GM23248 (cell line): Measurements from ENCODE around the gene ABHD14A. TPM values are rescaled to one million over a fixed set of nuclear protein-coding genes. Genes with fewer than 3 reads are reported as not detected.

Experiments used
- DNase-seq: peaks from one replicate; pipeline ENCODE4 v3.0.0-alpha.2; 2015
- H2AFZ ChIP-seq: fragments of 200-600 bp; sonication (generic); 2 replicates; pipeline ENCODE4 v1.6.1; 2016; ENCODE audit warnings: antibody characterized with exemption
- H3F3A ChIP-seq: fragments of 200-600 bp; sonication (generic); 2 replicates; pipeline ENCODE4 v1.6.1; 2016; ENCODE audit warnings: mild to moderate bottlenecking, antibody characterized with exemption, mixed run types; ENCODE audit not compliant: insufficient read depth
- H3K27ac ChIP-seq: fragments of 200-600 bp; sonication (generic); 2 replicates; pipeline ENCODE4 v1.5.1; 2016; ENCODE audit warnings: mild to moderate bottlenecking
- H3K27me3 ChIP-seq: fragments of 200-600 bp; sonication (generic); replicated peaks from 2 replicates; pipeline ENCODE4 v1.6.1; 2016; ENCODE audit warnings: mild to moderate bottlenecking; ENCODE audit not compliant: insufficient read depth
- H3K36me3 ChIP-seq: fragments of 200-600 bp; sonication (generic); 2 replicates; pipeline ENCODE4 v1.6.1; 2016; ENCODE audit warnings: low read depth, mild to moderate bottlenecking
- H3K4me1 ChIP-seq: fragments of 200-600 bp; sonication (generic); 2 replicates; pipeline ENCODE4 v1.6.1; 2016; ENCODE audit warnings: mild to moderate bottlenecking; ENCODE audit not compliant: insufficient read depth
- H3K4me2 ChIP-seq: fragments of 200-600 bp; sonication (generic); one replicate; pipeline ENCODE4 v1.6.1; 2016; ENCODE audit warnings: mild to moderate bottlenecking; ENCODE audit not compliant: unreplicated experiment
- H3K4me3 ChIP-seq: fragments of 200-600 bp; sonication (generic); 2 replicates; pipeline ENCODE4 v1.5.1; 2016; ENCODE audit warnings: mild to moderate bottlenecking
- H3K79me2 ChIP-seq: fragments of 200-600 bp; sonication (generic); 2 replicates; pipeline ENCODE4 v1.6.1; 2016; ENCODE audit warnings: mild to moderate bottlenecking; ENCODE audit not compliant: insufficient read depth
- H3K9ac ChIP-seq: fragments of 200-600 bp; sonication (generic); 2 replicates; pipeline ENCODE4 v1.6.1; 2016; ENCODE audit warnings: mild to moderate bottlenecking
- H3K9me2 ChIP-seq: fragments of 200-600 bp; sonication (generic); 2 replicates; pipeline ENCODE4 v1.6.1; 2016; ENCODE audit warnings: mixed run types, mild to moderate bottlenecking, moderate library complexity; ENCODE audit not compliant: insufficient read depth
- H3K9me3 ChIP-seq: fragments of 200-600 bp; sonication (generic); one replicate; pipeline ENCODE4 v1.6.1; 2017; ENCODE audit warnings: low read depth
- H4K20me1 ChIP-seq: fragments of 200-600 bp; sonication (generic); 2 replicates; pipeline ENCODE4 v1.6.0; 2016; ENCODE audit not compliant: insufficient read depth
- EZH2 ChIP-seq: fragments of 200-600 bp; sonication (generic); IDR thresholded peaks from 2 replicates; pipeline ENCODE4 v1.6.1; 2018; ENCODE audit warnings: antibody characterized with exemption, mild to moderate bottlenecking; ENCODE audit not compliant: insufficient read depth, poor library complexity, severe bottlenecking
- EZH2phosphoT487 ChIP-seq: fragments of 200-600 bp; sonication (generic); IDR thresholded peaks from 2 replicates; pipeline ENCODE4 v1.6.1; 2018; ENCODE audit warnings: antibody characterized with exemption, moderate library complexity, mild to moderate bottlenecking, low read depth; ENCODE audit not compliant: insufficient read depth
- WGBS, 2 experiments: methylation state at CpG; one replicate each; pipeline ENCODE4 v1.1.6; 2015 to 2017; ENCODE audit warnings: low lambda C conversion rate in 2 of 2, low coverage in 1 of 2; ENCODE audit errors: missing lambda C conversion rate in 2 of 2; 5-methylcytosine and 5-hydroxymethylcytosine counted together
- in situ Hi-C: fragments of 300-500 bp; cut with MboI; formaldehyde crosslinking; loops from 2 replicates; pipeline ENCODE4 v1.15.0; 2020
- polyA plus RNA-seq: library from polyadenylated mRNA; unstranded; fragments of >200 nt; fragmentation: Nextera tagmentation; extraction: Ambion mirVana; gene quantifications from 2 replicates; pipeline ENCODE4 v1.2.1, GENCODE V29; 2016
- small RNA-seq: library from RNA; depleted of rRNA; stranded (forward); fragments of <200 nt; gene quantifications from one replicate; pipeline ENCODE3, GENCODE V24; 2014; ENCODE audit warnings: low read depth, low replicate concordance
- total RNA-seq: library from RNA; depleted of rRNA; stranded (reverse); fragments of >200 nt; shearing (Covaris generic); gene quantifications from 2 replicates; pipeline ENCODE4 v1.2.3, GENCODE V29; 2014; rRNA removed

Gene ABHD14A
- total and polyA plus RNA-seq, 2 experiments from 2014 or later: 35.5 to 37.9 TPM

GRCh38 chr3:52026041-52026440, 51.2 kb downstream of the ABHD14A start:
- H2AFZ ChIP-seq: no peak overlapping the region
- H3K36me3 ChIP-seq: no peaks in the 10 kb centered on the region
- no peak overlapping the region for H3K4me3 ChIP-seq
- in situ Hi-C loops: no loop called here
- 43 to 64% methylated on average over 4 of the region's 4 CpGs for WGBS, 2 experiments
- DNase-seq: no peak
- no peaks in the 10 kb centered on the region for H3F3A ChIP-seq
- H3K79me2 ChIP-seq: no peaks in the 10 kb centered on the region
- H3K9ac ChIP-seq: no peak overlapping the region
- no peaks in the 10 kb centered on the region for H3K9me2 ChIP-seq
- H3K4me2 ChIP-seq: no peak overlapping the region
- H4K20me1 ChIP-seq: no peaks in the 10 kb centered on the region
- no peak overlapping the region for H3K27ac ChIP-seq
- no peaks in the 10 kb centered on the region for H3K27me3 ChIP-seq
- H3K4me1 ChIP-seq: peaks cover 4% of the 10 kb centered on the region; the same call in 1 of the 2 replicates
- no peaks in the 10 kb centered on the region for H3K9me3 ChIP-seq
- TF ChIP-seq EZH2phosphoT487 (no peak), EZH2 (no peak)

DNA sequence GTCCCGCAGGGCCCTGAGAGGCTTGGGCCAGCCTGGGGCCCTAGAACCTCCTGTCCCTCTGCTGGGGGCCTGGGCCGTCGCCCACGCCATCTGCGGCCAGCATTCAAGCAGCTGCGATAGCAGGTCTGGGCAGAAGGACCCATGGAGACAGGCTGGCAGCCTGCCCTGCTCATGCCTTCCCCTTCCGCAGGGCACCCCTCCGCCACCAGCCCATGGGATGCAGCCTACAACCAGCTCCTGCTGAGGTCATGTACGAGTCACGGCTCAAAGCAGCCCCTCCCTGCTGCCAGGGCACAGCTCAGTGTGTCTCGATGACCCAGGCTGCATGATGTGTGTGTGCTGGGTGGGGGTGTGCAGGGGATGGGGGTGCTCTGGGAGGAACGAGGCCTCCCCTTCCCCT, 53.7 kb downstream of the ABHD14A start:
- Histone ChIP-seq H3K4me1 (no peaks in the 10 kb centered on the region), H2AFZ (no peak overlapping the region), H4K20me1 (no peaks in the 10 kb centered on the region), H3K36me3 (no peaks in the 10 kb centered on the region), H3K27ac (no peak overlapping the region), H3K27me3 (no peaks in the 10 kb centered on the region), H3K9me2 (no peaks in the 10 kb centered on the region), H3K9me3 (no peaks in the 10 kb centered on the region), H3F3A (no peaks in the 10 kb centered on the region), H3K79me2 (no peaks in the 10 kb centered on the region), H3K9ac (no peak overlapping the region), H3K4me2 (no peak overlapping the region), H3K4me3 (no peak overlapping the region)
- in situ Hi-C loops: no loop called here
- TF ChIP-seq EZH2 (no peak), EZH2phosphoT487 (no peak)
- DNase-seq: peak; percentile 62
- 73 to 82% methylated on average over 10 to 12 of the region's 12 CpGs for WGBS, 2 experiments

DNA sequence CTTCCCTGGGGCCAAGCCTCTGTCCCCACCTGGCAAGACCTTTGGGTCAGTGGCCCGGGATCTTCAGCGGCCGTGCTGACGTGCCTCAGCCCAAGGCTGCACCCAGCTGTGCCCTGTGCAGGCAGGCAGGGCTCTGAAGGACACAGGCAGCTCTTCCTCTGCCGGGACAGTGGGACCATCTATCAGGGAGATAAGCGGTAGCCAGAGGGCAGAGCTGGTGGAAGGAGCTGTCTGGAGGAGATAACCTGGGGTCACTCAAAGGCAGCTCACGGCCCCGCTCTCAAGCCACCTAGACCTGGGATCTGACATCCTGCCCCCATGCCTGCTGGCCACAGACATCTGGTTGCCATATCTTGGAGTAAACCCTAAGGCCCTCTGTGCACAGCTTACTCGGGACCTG, 54.2 kb downstream of the ABHD14A start:
- Histone ChIP-seq H3K27me3 (no peaks in the 10 kb centered on the region), H3K4me1 (no peaks in the 10 kb centered on the region), H3K27ac (no peak overlapping the region), H3K4me3 (no peak overlapping the region), H3F3A (no peaks in the 10 kb centered on the region), H2AFZ (no peak overlapping the region), H3K79me2 (no peaks in the 10 kb centered on the region), H4K20me1 (no peaks in the 10 kb centered on the region), H3K4me2 (no peak overlapping the region), H3K9ac (no peak overlapping the region), H3K9me2 (no peaks in the 10 kb centered on the region), H3K9me3 (no peaks in the 10 kb centered on the region), H3K36me3 (no peaks in the 10 kb centered on the region)
- WGBS, 2 experiments: 43 to 48% methylated on average over 7 to 9 of the region's 9 CpGs
- TF ChIP-seq EZH2: no peak
- no peak for TF ChIP-seq EZH2phosphoT487
- no peak for DNase-seq
- in situ Hi-C loops: no loop called here

DNA sequence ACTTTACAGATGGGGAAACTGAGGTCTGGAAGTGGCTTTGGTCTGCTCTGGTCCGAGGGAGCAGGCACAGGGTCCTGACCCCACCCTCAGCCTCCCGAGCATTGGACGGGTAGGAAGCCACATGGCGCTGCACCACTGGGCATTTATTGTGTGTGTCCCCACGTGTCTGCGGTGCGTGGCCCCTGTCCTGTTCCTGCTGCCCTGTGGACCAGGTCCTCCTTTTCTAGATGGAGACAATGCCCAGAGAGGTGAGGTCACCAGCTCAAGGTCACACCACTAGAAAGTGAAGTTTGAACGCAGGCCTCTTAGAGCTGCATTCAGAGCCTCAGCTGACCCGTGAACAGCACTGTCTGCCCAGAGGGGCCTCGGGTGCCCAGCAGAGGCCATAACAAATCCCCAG, 54.7 kb downstream of the ABHD14A start:
- Histone ChIP-seq H3K4me2 (no peak overlapping the region), H3F3A (no peaks in the 10 kb centered on the region), H3K36me3 (no peaks in the 10 kb centered on the region), H3K27ac (no peak overlapping the region), H3K4me3 (no peak overlapping the region), H3K27me3 (no peaks in the 10 kb centered on the region), H3K79me2 (no peaks in the 10 kb centered on the region), H3K9me3 (no peaks in the 10 kb centered on the region), H4K20me1 (no peaks in the 10 kb centered on the region), H3K9ac (no peak overlapping the region), H2AFZ (no peak overlapping the region), H3K9me2 (no peaks in the 10 kb centered on the region), H3K4me1 (no peaks in the 10 kb centered on the region)
- TF ChIP-seq EZH2phosphoT487 (no peak), EZH2 (no peak)
- in situ Hi-C loops: no loop called here
- WGBS, 2 experiments: 84 to 86% methylated on average over 9 to 10 of the region's 10 CpGs
- no peak for DNase-seq

Small RNA genes within 50 kb of the gene (small RNA-seq; reads per million reads assigned to genes)
- not detected for gene AC115284.1

Other genes with a start within 250 kb of the ABHD14A start
- not detected in 2 replicates for gene IQCF6, start 195.8 kb upstream of the ABHD14A start, total RNA-seq
- gene IQCF6, start 195.8 kb upstream of the ABHD14A start, polyA plus RNA-seq: not detected in 2 replicates
- gene IQCF2, start 113.4 kb upstream of the ABHD14A start, total RNA-seq: not detected in 2 replicates
- not detected in 2 replicates for gene IQCF2, start 113.4 kb upstream of the ABHD14A start, polyA plus RNA-seq
- gene IQCF5, start 99.5 kb upstream of the ABHD14A start, total RNA-seq: not detected in 2 replicates
- gene IQCF5, start 99.5 kb upstream of the ABHD14A start, polyA plus RNA-seq: not detected in 2 replicates
- not detected in 2 replicates for gene IQCF1, start 71.7 kb upstream of the ABHD14A start, total RNA-seq
- not detected in 2 replicates for gene IQCF1, start 71.7 kb upstream of the ABHD14A start, polyA plus RNA-seq
- 21.6 and 27.5 TPM in 2 replicates for gene RRP9, start 33.2 kb upstream of the ABHD14A start, total RNA-seq
- gene RRP9, start 33.2 kb upstream of the ABHD14A start, polyA plus RNA-seq: 24.6 and 28.4 TPM in 2 replicates
- 80.4 and 118 TPM in 2 replicates for gene PARP3, start 32.7 kb upstream of the ABHD14A start, total RNA-seq
- 60.4 and 64.0 TPM in 2 replicates for gene PARP3, start 32.7 kb upstream of the ABHD14A start, polyA plus RNA-seq
- gene GPR62, start 19.7 kb upstream of the ABHD14A start, total RNA-seq: not detected in 2 replicates
- gene GPR62, start 19.7 kb upstream of the ABHD14A start, polyA plus RNA-seq: 0.09 TPM in 1 of 2 replicates, not detected in the other
- 71.2 and 91.2 TPM in 2 replicates for gene PCBP4, start 7.6 kb upstream of the ABHD14A start, total RNA-seq
- gene PCBP4, start 7.6 kb upstream of the ABHD14A start, polyA plus RNA-seq: 40.4 and 45.0 TPM in 2 replicates
- gene ABHD14B, start 1.0 kb upstream of the ABHD14A start, total RNA-seq: 60.3 and 60.4 TPM in 2 replicates
- gene ABHD14B, start 1.0 kb upstream of the ABHD14A start, polyA plus RNA-seq: 64.9 and 70.9 TPM in 2 replicates
- gene ACY1, start 8.5 kb downstream of the ABHD14A start, total RNA-seq: 66.6 and 73.6 TPM in 2 replicates
- gene ACY1, start 8.5 kb downstream of the ABHD14A start, polyA plus RNA-seq: 35.8 and 38.1 TPM in 2 replicates
- gene RPL29, start 20.8 kb downstream of the ABHD14A start, total RNA-seq: 965 and 1,164 TPM in 2 replicates
- gene RPL29, start 20.8 kb downstream of the ABHD14A start, polyA plus RNA-seq: 665 and 690 TPM in 2 replicates
- gene DUSP7, start 81.5 kb downstream of the ABHD14A start, total RNA-seq: 12.4 and 17.7 TPM in 2 replicates
- gene DUSP7, start 81.5 kb downstream of the ABHD14A start, polyA plus RNA-seq: 5.1 and 5.8 TPM in 2 replicates
- gene POC1A, start 179.4 kb downstream of the ABHD14A start, total RNA-seq: 2.3 and 5.2 TPM in 2 replicates
- 11.0 and 11.8 TPM in 2 replicates for gene POC1A, start 179.4 kb downstream of the ABHD14A start, polyA plus RNA-seq
- gene ALAS1, start 223.1 kb downstream of the ABHD14A start, total RNA-seq: 21.2 and 33.9 TPM in 2 replicates
- 30.4 and 31.0 TPM in 2 replicates for gene ALAS1, start 223.1 kb downstream of the ABHD14A start, polyA plus RNA-seq